Ovary (tissue), 3 donors: ENCODE measurements around the gene ATG2B.

Experiments used
- CTCF ChIP-seq, 3 donors: fragments of 450-650 bp in 2 of 3; fragments of 200-600 bp in 1 of 3; IDR thresholded peaks; one replicate each; pipeline versions ENCODE4 v1.5.1 to v1.8.0; 2016 to 2022; ENCODE audit warnings: antibody characterized with exemption in 3 of 3, mild to moderate bottlenecking in 1 of 3
- EP300 ChIP-seq: sonication (generic); formaldehyde crosslinking; IDR thresholded peaks from one replicate; pipeline ENCODE4 v1.6.1; 2017; ENCODE audit warnings: antibody characterized with exemption
- POLR2A ChIP-seq: fragments of 450-650 bp; IDR thresholded peaks from one replicate; pipeline ENCODE4 v1.6.1; 2017; ENCODE audit warnings: antibody characterized with exemption, mild to moderate bottlenecking, moderate library complexity
- donor health status: DM: no; HTN: no; CAD: no.

- TF ChIP-seq CTCF (IDR thresholded peaks at IDR 0.05) (no peak), EP300 (no peak), POLR2A (no peak)
Observed at GRCh38 chr14:96373538-96373937, 10.4 kb upstream of the ATG2B start.
